Esophagus muscularis mucosa (tissue), 4 donors: ENCODE measurements around the gene LPXN. TPM values are rescaled to one million over a fixed set of nuclear protein-coding genes. Genes with fewer than 3 reads are reported as not detected.
A peak's percentile ranks its signal among the peaks of the same experiment; 100 is the strongest.
"Not testable (repeated sequence)": the region's sequence is repeated elsewhere in the genome, so short reads cannot be mapped to it uniquely, and the experiment has no call there.

Experiments
- DNase-seq: peaks from one replicate; pipeline ENCODE4 v3.0.0-alpha.2; 2017; ENCODE audit errors: extremely low spot score
- H3K27ac ChIP-seq, 4 donors: fragments of 200-600 bp; sonication (generic); replicated peaks in 1 of 4; 1 replicate in 3 of 4; 2 replicates in 1 of 4; pipeline ENCODE4 v1.5.1; 2016 to 2019; ENCODE audit warnings: mild to moderate bottlenecking in 1 of 4
- H3K27me3 ChIP-seq, 4 donors: fragments of 200-600 bp; sonication (generic); one replicate each; pipeline versions ENCODE4 v1.5.1 to v1.6.0; 2016 to 2019
- H3K36me3 ChIP-seq, 4 donors: fragments of 200-600 bp; sonication (generic); one replicate each; pipeline ENCODE4 v1.5.1; 2016 to 2019
- H3K4me1 ChIP-seq, 4 donors: fragments of 200-600 bp; sonication (generic); one replicate each; pipeline ENCODE4 v1.5.1; 2016 to 2019
- H3K4me3 ChIP-seq, 4 donors: fragments of 200-600 bp; sonication (generic); 1 replicate in 2 of 4; 2 replicates in 2 of 4; pipeline ENCODE4 v1.5.1; 2016 to 2019; ENCODE audit warnings: mild to moderate bottlenecking in 4 of 4, moderate library complexity in 1 of 4
- H3K9me3 ChIP-seq, 4 donors: fragments of 200-600 bp; sonication (generic); 1 replicate in 3 of 4; 2 replicates in 1 of 4; pipeline ENCODE4 v1.5.1; 2016 to 2019
- CTCF ChIP-seq, 3 experiments: fragments of 200-600 bp in 2 of 3; fragments of 450-650 bp in 1 of 3; sonication (generic) in 2 of 3; IDR thresholded peaks; one replicate each; pipeline ENCODE4 v1.5.1; 2017 to 2019; ENCODE audit warnings: antibody characterized with exemption in 3 of 3, mild to moderate bottlenecking in 2 of 3, moderate library complexity in 1 of 3
- EP300 ChIP-seq: sonication (generic); formaldehyde crosslinking; IDR thresholded peaks from one replicate; pipeline ENCODE4 v1.6.1; 2017; ENCODE audit warnings: antibody characterized with exemption
- POLR2A ChIP-seq: fragments of 450-650 bp; IDR thresholded peaks from one replicate; pipeline ENCODE4 v1.6.1; 2017; ENCODE audit warnings: antibody characterized with exemption, moderate library complexity, mild to moderate bottlenecking, low read depth
- POLR2AphosphoS5 ChIP-seq, 2 donors: sonication (generic); formaldehyde crosslinking; IDR thresholded peaks; one replicate each; pipeline ENCODE4 v1.6.1; 2017; ENCODE audit warnings: antibody characterized with exemption in 2 of 2
- WGBS: methylation state at CpG from one replicate; pipeline ENCODE4 v1.1.5; 2018; 5-methylcytosine and 5-hydroxymethylcytosine counted together
- intact Hi-C: fragments of 100-400 bp; cut with DNase I; formaldehyde crosslinking; loops from one replicate; pipeline ENCODE4 v1.15.1; 2023
- total RNA-seq, 4 donors: library from RNA; depleted of rRNA; stranded (reverse); fragments of >200 nt; gene quantifications; one replicate each; pipeline versions ENCODE4 v1.1.0 to v1.2.1, GENCODE V29; 2016

The LPXN gene
- total RNA-seq, 4 donors from 2014 or later: 4.1 to 9.6 (median 7.2) TPM

GRCh38 chr11:58577555-58578135 is 2.0 kb upstream of the LPXN start:
- intact Hi-C loops: no loop called here
- DNase-seq: peak; percentile 93
- no peaks in the 10 kb centered on the region for H3K36me3 ChIP-seq
- no peaks in the 10 kb centered on the region for H3K9me3 ChIP-seq
- peak overlapping the region; percentile 99 to 100 (median 100) for H3K27ac ChIP-seq
- WGBS: under 1% methylated on average over 21 of the region's 21 CpGs
- H3K4me1 ChIP-seq: peaks cover 64 to 73% (median 72%) of the 10 kb centered on the region in 4 donors
- H3K27me3 ChIP-seq: no peaks in the 10 kb centered on the region
- H3K4me3 ChIP-seq: peak overlapping the region; percentile 85 to 98 (median 95)
- TF ChIP-seq POLR2AphosphoS5 (IDR thresholded peaks at IDR 0.05) (peak in 1 of 2 donors; percentile 90), EP300 (no peak), POLR2A (peak; percentile 35), CTCF (IDR thresholded peaks at IDR 0.05) (no peak)

- intact Hi-C loops: no loop called here
- Histone ChIP-seq H3K4me1 (peaks cover 60 to 70% (median 67%) of the 10 kb centered on the region in 4 donors), H3K27me3 (no peaks in the 10 kb centered on the region), H3K4me3 (peak overlapping the region; percentile 85 to 98 (median 95)), H3K9me3 (no peaks in the 10 kb centered on the region), H3K36me3 (no peaks in the 10 kb centered on the region), H3K27ac (peak overlapping the region; percentile 99 to 100 (median 100))
- 27% methylated on average over 4 of the region's 4 CpGs for WGBS
- no peak for DNase-seq
- TF ChIP-seq POLR2A: no peak
- TF ChIP-seq POLR2AphosphoS5 (IDR thresholded peaks at IDR 0.05): no peak
- no peak for TF ChIP-seq EP300
- TF ChIP-seq CTCF (IDR thresholded peaks at IDR 0.05): peak; percentile 33 to 51 (median 50)
Observed at GRCh38 chr11:58576887-58577471, 1.3 kb upstream of the LPXN start.

GRCh38 chr11:58574881-58575280 is 775 bp downstream of the LPXN start:
- Histone ChIP-seq H3K27me3 (no peaks in the 10 kb centered on the region), H3K9me3 (no peaks in the 10 kb centered on the region), H3K36me3 (peaks cover 0 to 3% (median 2%) of the 10 kb centered on the region in 4 donors), H3K4me3 (peak overlapping the region in 2 of 4 donors; percentile 5 to 34), H3K4me1 (peaks cover 42 to 50% (median 47%) of the 10 kb centered on the region in 4 donors), H3K27ac (peak overlapping the region; percentile 99 to 100 (median 100))
- intact Hi-C loops: no loop called here
- no peak for DNase-seq
- TF ChIP-seq EP300 (no peak), POLR2AphosphoS5 (IDR thresholded peaks at IDR 0.05) (no peak), CTCF (IDR thresholded peaks at IDR 0.05) (no peak), POLR2A (no peak)

GRCh38 chr11:58573451-58574104 is 2.1 kb downstream of the LPXN start:
- no peak for TF ChIP-seq POLR2A
- TF ChIP-seq CTCF (IDR thresholded peaks at IDR 0.05): peak in 1 of 3 experiments; percentile 3
- TF ChIP-seq POLR2AphosphoS5 (IDR thresholded peaks at IDR 0.05): peak in 1 of 2 donors; percentile 51
- Histone ChIP-seq H3K4me1 (peaks cover 42 to 50% (median 47%) of the 10 kb centered on the region in 4 donors), H3K4me3 (peak overlapping the region in 3 of 4 donors; percentile 13 to 41 (median 21)), H3K9me3 (no peaks in the 10 kb centered on the region), H3K27me3 (no peaks in the 10 kb centered on the region), H3K27ac (peak overlapping the region; percentile 99 to 100 (median 100)), H3K36me3 (peaks cover 0 to 16% (median 12%) of the 10 kb centered on the region in 4 donors)
- intact Hi-C loops: no loop called here
- peak; percentile 92 for DNase-seq
- 46% methylated on average over 4 of the region's 4 CpGs for WGBS

- intact Hi-C loops, DNase-seq, H3K9me3 ChIP-seq, H3K27me3 ChIP-seq: not testable (repeated sequence)
- H3K36me3 ChIP-seq: peaks cover 0 to 21% (median 12%) of the 10 kb centered on the region in 4 donors
- H3K4me1 ChIP-seq: peaks cover 42 to 51% (median 48%) of the 10 kb centered on the region in 4 donors
- H3K4me3 ChIP-seq: peak overlapping the region in 1 of 4 donors; percentile 21
- H3K27ac ChIP-seq: peak overlapping the region; percentile 99 to 100 (median 100)
- 89% methylated on average over 14 of the region's 14 CpGs for WGBS
Observed at GRCh38 chr11:58572906-58573305, 2.8 kb downstream of the LPXN start.
